ENCODE data around the gene CHORDC1.
A peak's percentile ranks its signal among the peaks of the same experiment; 100 is the strongest.

DNA sequence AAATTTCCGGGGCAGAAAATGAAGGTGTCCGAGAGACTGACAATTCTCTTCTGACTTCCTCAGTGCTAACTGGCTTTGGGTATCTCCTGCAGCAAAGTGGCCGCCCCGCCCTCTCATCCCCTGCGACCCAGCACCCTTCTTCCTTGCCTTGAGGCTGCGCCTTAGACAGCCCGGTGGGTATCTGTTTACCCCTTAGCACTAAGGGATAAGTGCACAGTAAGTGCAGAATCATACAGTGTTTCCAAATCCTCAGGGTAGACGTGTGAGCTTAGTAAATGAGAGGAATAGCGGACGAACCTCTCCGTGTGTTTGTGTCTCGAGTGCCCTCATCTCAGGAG, 368 bp upstream of the CHORDC1 start:
- TF ChIP-seq POLR2A (IDR thresholded peaks at IDR 0.05; ENCODE audit: low read depth, low read length) (peak; percentile 3), POLR2AphosphoS5 (IDR thresholded peaks at IDR 0.05; ENCODE audit: insufficient read depth, low read depth, low read length) (no peak), JUN (IDR thresholded peaks at IDR 0.05; ENCODE audit: borderline replicate concordance, insufficient read depth, insufficient read length, low read depth) (no peak), EZH2 (IDR thresholded peaks at IDR 0.05; ENCODE audit: borderline replicate concordance, low read depth, low read length, severe bottlenecking) (no peak)
- TF ChIP-seq, protein P1, sequence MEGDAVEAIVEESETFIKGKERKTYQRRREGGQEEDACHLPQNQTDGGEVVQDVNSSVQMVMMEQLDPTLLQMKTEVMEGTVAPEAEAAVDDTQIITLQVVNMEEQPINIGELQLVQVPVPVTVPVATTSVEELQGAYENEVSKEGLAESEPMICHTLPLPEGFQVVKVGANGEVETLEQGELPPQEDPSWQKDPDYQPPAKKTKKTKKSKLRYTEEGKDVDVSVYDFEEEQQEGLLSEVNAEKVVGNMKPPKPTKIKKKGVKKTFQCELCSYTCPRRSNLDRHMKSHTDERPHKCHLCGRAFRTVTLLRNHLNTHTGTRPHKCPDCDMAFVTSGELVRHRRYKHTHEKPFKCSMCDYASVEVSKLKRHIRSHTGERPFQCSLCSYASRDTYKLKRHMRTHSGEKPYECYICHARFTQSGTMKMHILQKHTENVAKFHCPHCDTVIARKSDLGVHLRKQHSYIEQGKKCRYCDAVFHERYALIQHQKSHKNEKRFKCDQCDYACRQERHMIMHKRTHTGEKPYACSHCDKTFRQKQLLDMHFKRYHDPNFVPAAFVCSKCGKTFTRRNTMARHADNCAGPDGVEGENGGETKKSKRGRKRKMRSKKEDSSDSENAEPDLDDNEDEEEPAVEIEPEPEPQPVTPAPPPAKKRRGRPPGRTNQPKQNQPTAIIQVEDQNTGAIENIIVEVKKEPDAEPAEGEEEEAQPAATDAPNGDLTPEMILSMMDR (IDR thresholded peaks at IDR 0.05; ENCODE audit: extremely low read depth in 1 of 2, insufficient read depth in 1 of 2, low read depth in 1 of 2, low read length in 2 of 2): no peak

Measured in endothelial cell of umbilical vein (primary cell).